ENCODE results near the gene SMAD3. TPM values are rescaled to one million over a fixed set of nuclear protein-coding genes. Genes with fewer than 3 reads are reported as not detected.

SMAD3 gene
- total and polyA plus RNA-seq, 2 of the 8 experiments (the other 6 are each of a cell fraction or from before 2014, with no cell fraction given) = 10.1 to 12.4 TPM

GRCh38 chr15:67137951-67138848 is 72.8 kb downstream of the SMAD3 start:
- Histone ChIP-seq H2BK12ac (ENCODE audit: low read depth, low read length) (no peak overlapping the region), H3K4me3 (ENCODE audit: extremely low read depth in 1 of 4, insufficient read depth in 2 of 4, low read depth in 3 of 4, low read length in 4 of 4) (no peak overlapping the region), H3K27me3 (replicated peaks in 1 of 4; ENCODE audit: control insufficient read depth in 3 of 4, extremely low read depth in 1 of 4, insufficient read depth in 3 of 4, low read length in 3 of 4) (no peaks in the 10 kb centered on the region), H3K36me3 (ENCODE audit: control insufficient read depth in 2 of 4, insufficient read depth in 4 of 4, low read length in 3 of 4) (no peaks in the 10 kb centered on the region), H3K9ac (replicated peaks in 1 of 4; ENCODE audit: extremely low read depth in 1 of 4, low read depth in 3 of 4, low read length in 3 of 4) (no peak overlapping the region), H3K23ac (ENCODE audit: insufficient read length) (no peak overlapping the region), H3K27ac (ENCODE audit: low read depth, low read length) (no peak overlapping the region), H3K23me2 (ENCODE audit: low read depth, low read length) (no peaks in the 10 kb centered on the region), H3K79me1 (ENCODE audit: low read depth, low read length) (no peaks in the 10 kb centered on the region), H3K56ac (replicated peaks; ENCODE audit: insufficient read length, low read depth, low read length) (no peak overlapping the region), H2BK5ac (ENCODE audit: low read depth, low read length) (0 out of 2 replicates have a peak overlapping the region, but pooled peaks have one; percentile 47), H2BK15ac (ENCODE audit: low read length) (peak overlapping the region; percentile 77; the same call in 1 of the 2 replicates), H3K4me1 (replicated peaks in 1 of 4; ENCODE audit: control insufficient read depth in 3 of 4, insufficient read depth in 4 of 4, low read length in 3 of 4) (peaks cover 6 to 24% (median 15%) of the 10 kb centered on the region in 4 experiments; a peak in 6 of 7 replicates), H3K18ac (ENCODE audit: extremely low read depth, low read length) (peak overlapping the region; percentile 54; the same call in 1 of the 2 replicates), H4K20me1 (replicated peaks in 1 of 2; ENCODE audit: control insufficient read depth in 1 of 2, insufficient read depth in 2 of 2, low read length in 2 of 2) (no peaks in the 10 kb centered on the region), H3K9me3 (ENCODE audit: insufficient read depth in 2 of 2, low read depth in 1 of 2, low read length in 1 of 2) (no peaks in the 10 kb centered on the region), H2AK5ac (ENCODE audit: low read depth, low read length) (no peak overlapping the region), H4K5ac (ENCODE audit: insufficient read length, low read depth, low read length) (no peak overlapping the region), H3K4ac (replicated peaks; ENCODE audit: insufficient read length, low read depth, low read length) (peak overlapping the region; percentile 17), H2BK120ac (replicated peaks; ENCODE audit: low read depth, low read length) (no peak overlapping the region), H4K8ac (ENCODE audit: extremely low read depth, insufficient read depth, low read length) (peak overlapping the region; percentile 45; the same call in 1 of the 2 replicates), H3K14ac (ENCODE audit: insufficient read length) (no peak overlapping the region), H2AFZ (ENCODE audit: low read length) (no peak overlapping the region), H3K4me2 (ENCODE audit: insufficient read depth in 1 of 2, low read depth in 2 of 2, low read length in 2 of 2) (no peak overlapping the region), H4K91ac (replicated peaks; ENCODE audit: insufficient read length, low read length) (no peak overlapping the region), H2BK20ac (ENCODE audit: low read length) (no peak overlapping the region), H3K79me2 (ENCODE audit: control insufficient read depth in 1 of 2, insufficient read depth in 2 of 2, low read length in 2 of 2) (no peaks in the 10 kb centered on the region)
- POLR2A ChIA-PET (ENCODE audit: partially characterized antibody) = interaction anchor here (0.7 to 1.8 kb wide), 5 partner anchors 10 to 72 kb away, joined by 3 to 6 read pairs (median 3); no protein-coding TSS in a partner anchor
- DNase-seq (ENCODE audit: low read depth in 1 of 2, low spot score in 2 of 2) (no peak), FAIRE-seq (no peak)
- CTCF ChIA-PET (ENCODE audit: partially characterized antibody) = interaction anchor here (0.8 to 1.6 kb wide), 2 partner anchors 19 to 51 kb away, joined by 3 to 5 read pairs; no protein-coding TSS in a partner anchor
- WGBS, 2 experiments (ENCODE audit: extremely low coverage in 1 of 2, insufficient coverage in 1 of 2, insufficient read length in 1 of 2, insufficient replicate concordance in 2 of 2, low coverage in 1 of 2, low lambda C conversion rate in 2 of 2, missing lambda C conversion rate in 1 of 2) = 75% methylated on average over 15 of the region's 17 CpGs; no CpG with 5 or more reads in 1 of the 2 experiments
- TF ChIP-seq ASH2L (IDR thresholded peaks at IDR 0.05; ENCODE audit: low read length) (no peak), NANOG (IDR thresholded peaks at IDR 0.05; ENCODE audit: insufficient read depth, low read depth, low read length, poor library complexity, severe bottlenecking) (no peak), RXRA (IDR thresholded peaks at IDR 0.05; ENCODE audit: insufficient read depth, low read depth, low read length) (no peak), YY1 (IDR thresholded peaks at IDR 0.05; ENCODE audit: low read depth, low read length) (no peak), ZNF274 (IDR thresholded peaks at IDR 0.05; ENCODE audit: borderline replicate concordance, extremely low read depth, low read length) (no peak), CEBPB (IDR thresholded peaks at IDR 0.05; ENCODE audit: low read depth, low read length) (no peak), SAP30 (IDR thresholded peaks at IDR 0.05; ENCODE audit: insufficient read depth, insufficient replicate concordance, low read length) (no peak), CHD2 (IDR thresholded peaks at IDR 0.05; ENCODE audit: low read length) (no peak), RBBP5 (IDR thresholded peaks at IDR 0.05; ENCODE audit: borderline replicate concordance, low read depth, low read length) (no peak), HDAC6 (IDR thresholded peaks at IDR 0.05; ENCODE audit: low read depth, low read length) (no peak), SIX5 (IDR thresholded peaks at IDR 0.05; ENCODE audit: low read depth, low read length) (no peak)

All from H1 (cell line).